Panc1 (cell line): ENCODE data around the gene RNF144A.

Source experiments
- POLR2AphosphoS5 ChIP-seq: IDR thresholded peaks from 2 replicates; pipeline ENCODE4 v1.6.1; 2012; ENCODE audit warnings: mild to moderate bottlenecking, low read depth, low read length, moderate library complexity
- REST ChIP-seq, 2 experiments: IDR thresholded peaks; 2 replicates each; pipeline ENCODE4 v1.6.1; 2011 to 2012; ENCODE audit warnings: low read depth in 2 of 2, control low read depth in 1 of 2, low read length in 1 of 2, mild to moderate bottlenecking in 1 of 2, moderate library complexity in 1 of 2; ENCODE audit not compliant: insufficient read depth in 1 of 2
- SIN3A ChIP-seq: IDR thresholded peaks from 2 replicates; pipeline ENCODE4 v1.6.1; 2012; ENCODE audit warnings: low read depth, mild to moderate bottlenecking, low read length, moderate library complexity, borderline replicate concordance; ENCODE audit not compliant: insufficient read depth
- TF ChIP-seq, protein P1 (sequence below): fragments of 450-650 bp; IDR thresholded peaks from 2 replicates; pipeline ENCODE4 v1.5.1; 2017; ENCODE audit warnings: mild to moderate bottlenecking

GRCh38 chr2:7077660-7078267 lies 160.6 kb downstream of the RNF144A start:
- TF ChIP-seq POLR2AphosphoS5 = no peak
- TF ChIP-seq, protein P1, sequence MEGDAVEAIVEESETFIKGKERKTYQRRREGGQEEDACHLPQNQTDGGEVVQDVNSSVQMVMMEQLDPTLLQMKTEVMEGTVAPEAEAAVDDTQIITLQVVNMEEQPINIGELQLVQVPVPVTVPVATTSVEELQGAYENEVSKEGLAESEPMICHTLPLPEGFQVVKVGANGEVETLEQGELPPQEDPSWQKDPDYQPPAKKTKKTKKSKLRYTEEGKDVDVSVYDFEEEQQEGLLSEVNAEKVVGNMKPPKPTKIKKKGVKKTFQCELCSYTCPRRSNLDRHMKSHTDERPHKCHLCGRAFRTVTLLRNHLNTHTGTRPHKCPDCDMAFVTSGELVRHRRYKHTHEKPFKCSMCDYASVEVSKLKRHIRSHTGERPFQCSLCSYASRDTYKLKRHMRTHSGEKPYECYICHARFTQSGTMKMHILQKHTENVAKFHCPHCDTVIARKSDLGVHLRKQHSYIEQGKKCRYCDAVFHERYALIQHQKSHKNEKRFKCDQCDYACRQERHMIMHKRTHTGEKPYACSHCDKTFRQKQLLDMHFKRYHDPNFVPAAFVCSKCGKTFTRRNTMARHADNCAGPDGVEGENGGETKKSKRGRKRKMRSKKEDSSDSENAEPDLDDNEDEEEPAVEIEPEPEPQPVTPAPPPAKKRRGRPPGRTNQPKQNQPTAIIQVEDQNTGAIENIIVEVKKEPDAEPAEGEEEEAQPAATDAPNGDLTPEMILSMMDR = no peak
- TF ChIP-seq REST (IDR thresholded peaks at IDR 0.05; ENCODE audit: insufficient read depth in 1 of 2, low read depth in 2 of 2, low read length in 1 of 2) = no peak
- no peak for TF ChIP-seq SIN3A
